Spleen (tissue), 7 donors: Measurements from ENCODE around the gene GPR142.

Experiments used
- CTCF ChIP-seq, 11 experiments: fragments of 200-600 bp in 7 of 11; fragments of 450-650 bp in 4 of 11; sonication (generic) in 4 of 11; IDR thresholded peaks in 8 of 11; conservative IDR thresholded peaks in 3 of 11; 1 replicate in 7 of 11; 2 replicates in 4 of 11; pipeline versions ENCODE4 v1.4.0 to v1.8.0; 2016 to 2021; ENCODE audit warnings: antibody characterized with exemption in 11 of 11, inconsistent platforms in 4 of 11, mild to moderate bottlenecking in 1 of 11
- POLR2A ChIP-seq, 3 donors: fragments of 450-650 bp; IDR thresholded peaks; one replicate each; pipeline ENCODE4 v1.5.1; 2017; ENCODE audit warnings: antibody characterized with exemption in 3 of 3, mild to moderate bottlenecking in 1 of 3
- donor health status: DM: no; HTN: no; CAD: no; lungs with moderate emphysema.
- donor health status: DM: no; HTN: no; CAD: no.
- donor health status: DM: no; HTN: no; CAD: no.

- TF ChIP-seq CTCF (IDR thresholded peaks at IDR 0.05 in 8 of 11, conservative IDR thresholded peaks at IDR 0.05 in 3 of 11) (no peak), POLR2A (IDR thresholded peaks at IDR 0.05) (no peak)
Measured at GRCh38 chr17:74347646-74348045, 19.7 kb upstream of the GPR142 start.
